Effector CD4-positive, alpha-beta T cell (primary cell): ENCODE data around the gene APBB2.

Source experiments
- DNase-seq: peaks from one replicate; pipeline ENCODE4 v3.0.0-alpha.2; 2020

Gene APBB2

DNA sequence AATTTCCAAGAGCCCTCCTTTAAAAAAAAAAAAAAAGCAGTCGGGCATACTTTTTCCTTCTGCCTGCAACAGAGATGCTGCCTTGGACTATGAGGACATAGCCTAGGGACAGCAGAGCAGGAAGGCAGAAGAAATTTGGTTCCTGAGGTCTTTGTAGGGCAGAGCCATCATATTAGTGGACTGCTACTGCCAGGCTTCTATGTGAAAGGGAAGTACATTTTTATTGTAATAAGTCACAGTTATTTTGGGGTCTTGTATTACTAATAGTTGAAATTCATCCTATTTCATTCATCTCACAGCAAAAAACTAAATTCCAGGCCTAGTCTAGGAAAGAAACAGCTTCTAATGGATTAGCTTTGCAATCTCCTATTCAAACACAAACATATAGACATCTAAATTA, 253.4 kb downstream of the APBB2 start:
- DNase-seq = no peak

DNA sequence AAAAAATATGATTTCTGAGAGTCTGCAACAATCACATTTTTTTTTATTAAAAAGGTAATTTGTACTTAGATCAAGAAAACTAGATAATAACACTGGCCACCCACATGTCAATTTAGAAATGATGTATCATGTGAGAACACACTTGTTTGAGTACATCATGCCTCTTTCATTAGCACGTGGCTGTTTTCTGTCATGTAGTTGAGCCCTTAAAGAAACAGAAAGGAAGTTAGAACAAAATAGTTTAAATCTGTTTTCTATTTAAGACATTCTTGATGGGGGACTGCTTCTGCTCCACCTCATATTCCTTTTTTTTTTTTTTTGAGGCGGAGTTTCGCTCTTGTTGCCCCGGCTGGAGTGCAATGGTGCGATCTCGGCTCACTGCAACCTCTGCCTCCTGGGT, 257.1 kb downstream of the APBB2 start:
- no peak for DNase-seq

DNA sequence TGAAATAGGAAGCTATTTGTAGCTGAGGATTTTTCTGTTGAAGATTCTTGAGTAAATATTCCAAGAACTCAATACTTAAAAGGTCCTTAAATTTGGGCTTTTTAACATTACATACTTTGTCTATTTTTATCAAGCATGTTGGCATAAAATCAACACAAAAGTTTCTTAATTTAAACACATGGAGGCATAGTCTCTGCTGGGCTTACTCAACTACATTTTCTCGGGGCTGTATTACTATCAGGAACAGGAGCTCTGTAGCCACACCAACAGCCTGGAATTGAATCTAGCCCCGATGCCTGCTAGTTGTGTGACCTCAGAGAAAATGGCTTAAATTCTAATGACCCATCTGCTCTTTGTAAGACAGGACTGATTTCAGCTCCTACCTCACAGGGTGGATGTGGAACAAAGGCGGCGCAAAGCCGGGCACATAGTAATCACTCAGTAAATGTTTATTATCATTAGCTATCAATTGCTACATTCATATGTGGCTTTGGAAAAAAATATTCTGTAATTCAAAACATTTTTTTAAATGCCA, 257.6 kb downstream of the APBB2 start:
- no peak for DNase-seq

DNA sequence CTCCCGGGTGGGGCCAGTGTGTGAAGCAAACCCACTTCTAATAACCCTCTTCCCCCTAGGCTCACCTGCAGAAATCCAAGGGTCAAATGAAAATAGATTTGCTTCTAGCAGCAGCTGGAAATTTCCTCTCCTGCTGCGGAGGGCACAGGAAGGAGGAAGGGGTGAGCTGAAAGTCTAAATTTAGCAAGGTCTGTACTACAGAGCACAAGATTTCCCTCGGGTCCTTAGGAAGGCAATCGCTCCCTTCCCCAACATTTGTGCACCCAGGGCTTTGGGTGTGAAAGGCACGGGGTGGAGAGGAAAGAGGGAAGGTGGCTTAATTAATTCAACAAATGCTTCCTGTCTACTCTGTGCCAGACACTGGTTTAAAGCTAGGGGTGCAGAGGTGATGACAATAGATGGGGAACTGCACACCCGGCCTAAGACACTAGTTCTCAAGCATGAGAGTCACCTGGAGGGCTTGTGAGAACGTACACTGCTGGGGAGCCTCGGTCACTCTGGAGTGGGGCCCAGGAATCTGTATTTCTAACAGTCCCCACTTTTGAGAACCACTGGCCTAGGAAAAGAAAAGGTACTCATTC, 260.2 kb downstream of the APBB2 start:
- DNase-seq = no peak

DNA sequence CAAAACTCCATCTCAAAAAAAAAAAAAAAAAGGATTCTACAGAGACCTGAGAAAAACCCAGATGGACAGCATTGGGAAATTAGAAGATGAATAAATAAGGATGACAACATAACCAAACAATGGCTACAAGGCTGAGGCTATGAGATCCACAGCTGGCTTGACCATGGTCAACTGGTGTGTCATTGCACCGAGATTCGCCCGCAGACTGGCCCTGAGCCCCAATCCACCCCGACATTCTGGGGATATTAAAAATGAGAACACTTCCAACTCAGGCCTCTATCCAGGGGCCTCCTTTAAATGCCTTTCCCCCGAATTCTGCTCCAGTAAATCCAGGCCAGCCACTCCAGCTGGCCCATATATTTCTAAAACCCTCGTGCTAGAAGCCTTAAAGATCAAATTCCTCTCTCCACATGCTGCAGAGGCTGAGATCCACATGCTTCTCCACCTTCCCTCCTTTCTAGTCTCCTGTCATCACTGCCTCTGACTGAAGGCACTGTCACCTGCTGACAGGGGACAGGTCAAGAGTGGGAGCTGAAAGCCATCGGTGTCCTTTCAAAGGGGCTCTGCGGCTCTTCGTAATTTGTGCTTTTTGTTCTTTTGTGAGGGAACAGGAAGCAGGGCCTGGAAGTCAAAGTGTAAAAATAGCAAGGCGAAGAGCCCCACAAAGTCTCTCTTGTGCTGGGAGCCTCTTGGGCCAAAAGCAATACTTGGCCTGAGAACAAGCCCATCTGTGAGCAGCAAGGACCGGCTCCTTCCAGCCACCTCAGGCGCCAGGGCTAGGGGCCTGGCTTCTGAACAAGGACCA, 260.9 kb downstream of the APBB2 start:
- DNase-seq = no peak

DNA sequence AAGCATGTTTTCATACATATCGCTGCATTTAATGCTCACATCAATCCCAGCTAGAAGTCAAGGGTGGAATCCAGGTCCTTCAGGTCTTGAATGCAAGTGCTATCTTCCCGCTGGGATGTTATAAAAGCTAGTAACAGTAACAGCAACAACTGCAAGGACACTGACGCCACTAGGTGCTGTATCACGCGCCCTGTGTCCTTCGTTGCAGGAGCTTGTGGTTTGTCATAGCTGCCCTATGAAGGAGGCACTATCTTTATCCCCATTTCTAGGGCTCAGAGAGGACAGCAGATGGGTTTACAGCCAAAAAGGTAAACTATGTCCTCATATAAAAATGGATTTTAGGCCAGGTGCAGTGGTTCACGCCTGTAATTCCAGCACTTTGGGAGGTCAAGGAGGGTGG, 261.7 kb downstream of the APBB2 start:
- no peak for DNase-seq

DNA sequence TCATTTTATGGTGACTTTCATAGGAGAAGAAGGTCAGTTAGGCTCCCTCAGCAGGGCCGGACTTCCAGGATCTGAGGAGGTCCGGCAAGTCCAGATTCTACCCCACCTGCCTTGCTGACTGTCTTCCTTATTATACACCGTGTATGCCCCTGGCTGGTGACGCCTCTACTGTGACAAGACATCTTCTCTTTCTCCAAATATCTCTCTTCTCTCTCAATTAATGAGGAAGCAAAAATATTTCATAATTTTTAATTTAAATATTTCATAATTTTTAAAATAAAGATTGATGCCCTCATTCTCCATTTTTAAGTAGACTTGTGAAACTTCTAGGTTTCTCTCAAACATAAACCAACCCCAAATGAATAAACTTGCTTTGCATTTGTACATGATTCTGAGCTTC, 262.1 kb downstream of the APBB2 start:
- no peak for DNase-seq

DNA sequence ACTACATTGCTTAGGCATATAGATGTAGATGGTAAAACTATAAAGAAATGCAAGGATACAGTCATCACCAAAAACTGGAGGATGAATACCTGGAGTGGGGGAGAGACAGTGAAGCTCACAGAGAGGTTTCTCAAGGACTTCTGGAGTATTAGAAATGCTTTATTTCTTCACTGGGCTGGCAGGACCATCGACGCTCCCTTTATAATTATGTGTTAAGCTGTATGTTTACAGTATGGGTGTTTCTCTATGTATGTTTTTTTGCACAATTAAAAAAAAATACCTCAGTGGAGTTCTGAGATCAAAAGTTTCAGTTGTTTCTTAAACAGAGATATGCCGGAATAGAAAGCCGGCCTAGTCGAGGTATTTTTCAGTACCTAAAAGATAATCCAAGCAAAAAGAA, 263.3 kb downstream of the APBB2 start:
- DNase-seq = no peak

DNA sequence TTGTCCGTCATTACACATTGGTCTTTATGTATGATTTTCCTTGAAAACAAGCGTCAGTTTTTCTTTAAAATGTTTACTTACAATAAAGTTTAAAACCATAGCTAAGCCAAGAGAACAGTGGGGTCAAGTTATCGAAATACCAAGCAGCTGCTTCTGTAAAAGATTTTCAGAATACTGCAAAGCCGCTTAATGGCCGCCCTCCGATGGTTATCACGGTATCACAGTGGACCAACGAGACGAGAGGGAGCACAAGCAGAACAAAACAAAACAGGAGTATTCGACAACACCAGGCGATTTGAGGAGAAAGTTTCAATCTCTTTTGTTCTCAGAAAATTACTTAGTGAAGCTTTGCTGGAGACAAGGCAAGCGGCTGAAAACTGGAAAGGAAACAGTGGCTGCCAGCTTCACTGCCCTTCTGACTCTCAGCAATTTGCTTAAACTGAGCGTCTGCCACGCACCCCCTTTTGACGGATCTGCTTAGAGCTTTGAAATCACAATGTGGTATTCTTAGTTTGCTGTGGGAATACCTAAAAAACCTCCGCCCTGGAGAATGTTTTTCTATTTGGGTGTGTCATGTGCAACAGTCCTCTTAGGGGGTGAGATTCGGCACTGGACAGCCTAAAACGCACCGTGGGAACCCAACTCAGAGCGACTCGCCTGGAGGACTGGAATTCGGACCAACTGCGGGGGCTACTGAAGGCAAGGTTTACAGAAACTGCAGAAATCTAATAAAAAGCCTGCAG, 264.8 kb downstream of the APBB2 start:
- no peak for DNase-seq

DNA sequence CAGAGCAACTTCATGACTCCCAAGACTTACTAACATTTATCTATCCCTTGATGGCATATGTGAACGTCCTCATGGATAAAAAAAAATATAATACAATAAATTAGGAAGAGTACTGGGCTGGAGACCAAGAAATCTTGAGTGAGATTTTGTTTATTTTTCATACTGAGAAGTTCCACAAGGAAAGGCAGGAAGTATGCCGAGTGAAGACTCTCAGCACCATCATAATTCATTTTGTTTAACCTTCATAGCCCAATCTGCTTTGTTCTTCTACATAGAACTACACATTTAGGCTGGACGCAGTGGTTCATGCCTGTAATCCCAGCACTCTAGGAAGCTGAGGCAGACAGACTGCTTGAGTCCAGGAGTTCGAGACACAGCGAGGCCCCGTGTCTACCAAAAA, 266.3 kb downstream of the APBB2 start:
- DNase-seq = no peak

DNA sequence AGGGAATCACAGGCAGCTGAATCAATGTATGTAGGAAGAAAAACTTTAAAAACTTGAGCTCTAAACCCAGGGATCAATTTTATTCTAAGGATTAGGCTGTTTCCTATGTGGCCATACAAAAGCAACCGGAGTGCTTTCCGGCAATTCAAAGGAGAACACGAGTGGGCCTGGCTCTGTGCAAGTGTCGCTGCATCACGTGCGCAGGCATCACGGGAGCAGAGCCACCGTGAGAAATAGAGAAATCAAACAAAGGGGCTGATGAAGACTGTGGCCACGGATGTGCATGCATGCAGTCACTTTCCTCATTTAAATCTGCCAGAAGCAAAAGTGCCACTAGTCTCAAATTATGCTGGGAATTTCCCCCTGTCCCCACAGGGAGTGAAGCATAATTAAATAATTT, 267.7 kb downstream of the APBB2 start:
- DNase-seq = no peak

DNA sequence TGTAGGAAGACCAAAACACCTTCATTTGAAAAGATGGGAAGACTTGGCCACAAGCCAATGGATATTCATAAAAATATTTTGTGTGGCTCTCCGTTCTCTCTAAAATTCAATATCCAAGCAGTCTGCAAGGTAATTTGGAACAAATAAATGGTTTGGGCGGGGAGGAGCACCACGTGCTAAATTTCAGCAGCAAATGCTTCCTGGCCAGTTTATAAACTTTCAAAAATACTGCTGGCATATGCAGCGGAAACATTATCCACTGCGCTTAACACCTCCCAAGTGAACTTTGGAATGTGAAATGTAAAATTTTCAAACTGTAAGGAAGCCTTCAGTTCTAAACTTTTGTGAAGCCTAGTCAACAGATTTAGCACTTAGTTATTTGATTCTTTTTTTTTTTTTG, 273.6 kb downstream of the APBB2 start:
- DNase-seq = no peak

DNA sequence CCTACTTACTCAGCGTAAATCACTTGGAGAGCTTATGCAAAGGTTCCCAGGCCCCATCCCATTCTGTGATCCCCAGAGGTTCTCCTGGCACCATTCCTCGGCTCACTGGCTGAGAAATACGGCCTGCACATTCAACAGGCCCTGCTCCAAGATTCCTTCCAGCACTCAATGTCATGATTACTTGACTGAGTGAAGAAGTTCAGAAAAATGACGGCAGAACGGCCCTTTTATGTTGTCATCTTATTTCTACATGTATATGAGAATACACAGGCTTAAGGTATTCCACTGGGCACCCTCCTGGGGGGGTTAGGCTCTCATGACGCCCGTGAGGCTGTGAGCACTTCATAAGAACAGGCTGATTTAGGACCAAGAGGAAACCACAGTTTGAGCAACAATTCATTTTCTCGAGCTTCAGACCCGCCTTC, 274.0 kb downstream of the APBB2 start:
- no peak for DNase-seq

DNA sequence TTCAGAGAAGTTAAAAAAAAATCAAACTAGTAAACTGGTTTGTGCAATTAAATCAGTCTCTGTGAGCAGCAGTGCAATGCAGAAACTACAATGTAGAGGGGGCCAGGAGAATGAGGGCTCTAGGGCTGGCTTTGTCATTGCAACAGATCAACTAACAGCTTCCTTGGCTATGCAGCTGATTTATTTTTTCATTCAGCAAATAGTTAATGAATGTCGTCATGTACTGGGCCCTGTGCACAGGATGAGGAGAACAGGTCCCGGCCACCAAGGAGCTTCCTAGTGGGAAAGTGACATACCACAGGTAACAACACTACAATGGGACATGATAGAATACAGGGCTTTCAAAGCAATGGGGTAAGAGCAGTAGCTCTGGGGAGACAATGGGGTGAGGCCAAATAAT, 274.5 kb downstream of the APBB2 start:
- DNase-seq = no peak

DNA sequence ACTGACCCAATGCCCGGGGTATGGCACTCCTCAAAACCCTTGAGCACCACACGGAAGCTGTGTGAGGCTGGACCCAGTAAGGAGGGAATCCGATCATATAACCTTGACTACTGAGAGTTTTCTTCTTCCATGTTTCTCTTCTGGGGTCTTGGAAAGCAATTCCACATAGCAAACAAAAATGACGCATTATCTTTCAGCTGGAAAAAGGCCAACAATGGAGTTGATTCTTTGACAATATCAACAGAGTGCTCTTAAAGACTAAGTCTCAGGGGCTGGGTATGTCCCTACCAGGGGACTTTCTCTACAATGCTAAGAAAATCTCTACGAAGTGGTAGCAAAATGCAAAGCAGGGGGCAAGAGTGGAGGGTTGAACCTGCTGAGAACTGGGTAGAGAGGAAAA, 276.0 kb downstream of the APBB2 start:
- no peak for DNase-seq

DNA sequence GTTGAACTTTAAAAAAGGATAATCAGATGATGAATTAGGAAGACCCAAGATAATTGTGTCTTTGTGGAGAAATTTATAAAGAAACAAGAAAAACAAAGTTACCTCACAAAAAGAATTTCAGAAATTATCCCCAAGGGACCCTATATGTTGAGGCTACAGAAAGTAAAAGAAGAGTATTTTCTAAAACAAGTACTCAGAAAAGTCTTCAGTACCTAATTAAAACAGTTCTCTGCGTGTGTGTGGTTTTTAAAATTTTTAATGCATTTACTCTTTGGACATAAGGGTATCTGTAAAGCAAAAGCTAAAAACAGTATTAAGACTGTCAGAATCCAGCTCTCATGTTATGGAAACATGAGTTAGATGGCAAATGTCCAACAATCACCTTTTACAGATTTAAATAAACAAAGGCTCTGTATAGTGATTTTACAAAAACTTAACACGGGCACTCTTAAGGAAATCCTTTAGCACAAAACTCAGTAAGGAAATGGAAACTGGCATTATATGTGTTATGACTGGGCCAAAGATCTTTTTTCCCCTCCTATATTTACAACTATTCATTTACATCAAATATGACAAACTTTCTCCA, 277.1 kb downstream of the APBB2 start:
- DNase-seq = no peak

DNA sequence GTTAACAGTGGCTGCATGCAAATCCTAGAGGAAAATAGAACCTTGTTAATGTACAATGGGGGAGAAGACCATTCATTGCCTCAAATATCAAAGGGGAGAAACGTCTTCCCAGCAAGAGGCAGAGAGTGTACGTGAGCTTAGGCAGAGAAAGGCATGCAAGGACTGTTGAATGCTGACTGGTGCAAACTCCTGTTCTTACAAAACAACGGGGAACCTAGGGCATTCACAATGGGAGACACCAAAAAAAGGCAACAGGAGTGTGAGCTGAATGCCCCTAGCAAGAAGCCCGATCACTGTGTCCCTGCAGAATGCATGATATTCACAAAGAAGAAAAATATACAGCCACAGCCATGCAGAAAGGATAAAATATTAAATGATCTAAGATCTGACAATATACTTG, 279.7 kb downstream of the APBB2 start:
- no peak for DNase-seq

DNA sequence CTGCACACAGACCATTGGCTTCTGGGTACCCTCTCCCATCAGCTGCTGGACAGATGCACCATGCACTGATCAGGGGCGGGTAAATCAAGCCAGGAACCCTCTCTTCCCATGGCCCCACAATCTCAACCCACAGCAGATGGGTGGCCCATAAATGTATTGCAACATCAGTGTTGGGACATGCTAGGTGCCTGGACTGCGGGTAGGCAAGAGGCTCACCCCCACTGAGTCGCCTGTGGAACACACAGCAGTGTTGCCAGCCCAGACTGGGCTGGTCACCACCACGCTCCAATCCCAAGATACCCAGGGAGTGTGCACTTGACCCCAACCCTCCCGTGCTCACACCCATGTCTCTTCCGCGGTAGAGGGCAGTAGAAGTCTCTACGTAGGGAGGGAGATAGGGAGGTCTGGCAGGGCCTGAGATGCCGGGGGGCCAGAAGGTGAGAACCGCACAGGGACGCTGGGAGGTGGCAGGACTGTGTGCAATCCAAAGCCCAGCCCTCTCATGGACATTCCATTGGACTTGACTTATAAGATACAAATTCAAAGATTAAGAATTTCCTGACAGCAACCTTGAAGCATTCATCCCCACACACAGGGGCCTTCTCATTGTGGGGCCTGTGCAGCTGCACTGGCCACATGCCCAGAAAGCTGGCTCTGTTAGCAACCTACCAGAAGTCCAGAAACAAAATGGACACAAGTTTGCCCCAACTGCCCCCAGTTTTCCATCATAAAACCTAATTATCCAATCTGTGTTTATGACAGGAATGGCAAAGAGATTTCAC, 280.9 kb downstream of the APBB2 start:
- no peak for DNase-seq

DNA sequence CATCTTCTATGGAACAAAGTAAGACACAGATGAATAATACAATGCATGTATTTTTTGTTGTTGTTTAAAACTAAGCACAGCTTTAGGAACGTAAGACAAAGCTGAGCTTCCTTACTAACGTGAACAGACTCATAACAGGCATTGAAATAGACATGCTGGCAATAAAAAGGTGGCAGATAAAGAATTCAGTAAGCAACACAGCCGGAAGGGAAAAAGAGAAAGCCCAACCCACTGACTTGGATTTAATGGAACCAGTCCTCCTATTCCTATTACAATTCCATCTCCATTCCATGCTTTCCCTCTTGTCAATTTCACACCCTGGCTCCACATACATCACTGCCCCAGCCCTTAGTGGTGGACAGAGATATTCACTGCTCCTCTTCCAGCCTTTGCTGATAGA, 282.5 kb downstream of the APBB2 start:
- DNase-seq = no peak

DNA sequence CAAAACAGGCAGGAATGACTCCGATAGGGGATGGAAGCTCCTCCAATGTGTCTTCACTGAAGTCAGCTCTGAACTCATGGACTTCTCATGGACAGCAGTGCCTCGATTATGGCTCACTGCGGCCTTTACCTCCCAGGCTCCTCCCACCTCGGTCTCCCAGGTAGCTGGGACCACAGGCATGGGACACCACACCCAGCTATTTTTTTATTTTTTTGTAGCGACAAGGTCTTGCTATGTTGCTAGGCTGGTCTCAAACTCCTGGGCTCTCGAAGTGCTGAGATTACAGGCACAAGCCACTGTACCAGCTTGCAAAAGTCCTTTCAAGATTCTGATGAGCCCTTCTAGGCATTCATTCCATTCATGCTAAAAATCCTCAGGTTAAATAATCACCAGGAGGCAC, 283.1 kb downstream of the APBB2 start:
- DNase-seq = no peak

DNA sequence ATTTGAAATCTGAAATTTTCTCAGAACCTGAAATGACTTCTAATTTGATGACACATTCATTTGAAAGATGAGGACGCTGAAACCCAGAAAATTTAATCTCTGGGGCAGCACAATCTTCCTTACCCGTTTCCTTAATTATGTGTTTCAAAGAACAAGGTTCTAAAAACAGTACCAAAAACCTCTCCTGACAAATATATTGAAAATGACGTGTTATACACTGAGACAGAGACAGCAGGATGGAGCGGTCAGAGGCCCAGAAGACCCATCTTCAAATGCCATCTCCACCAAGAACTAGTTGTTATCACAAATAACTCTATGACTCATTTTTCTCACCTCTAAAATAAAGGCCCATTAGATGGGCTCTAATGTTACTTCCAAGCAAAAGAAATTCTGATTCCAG, 287.3 kb downstream of the APBB2 start:
- DNase-seq = no peak

DNA sequence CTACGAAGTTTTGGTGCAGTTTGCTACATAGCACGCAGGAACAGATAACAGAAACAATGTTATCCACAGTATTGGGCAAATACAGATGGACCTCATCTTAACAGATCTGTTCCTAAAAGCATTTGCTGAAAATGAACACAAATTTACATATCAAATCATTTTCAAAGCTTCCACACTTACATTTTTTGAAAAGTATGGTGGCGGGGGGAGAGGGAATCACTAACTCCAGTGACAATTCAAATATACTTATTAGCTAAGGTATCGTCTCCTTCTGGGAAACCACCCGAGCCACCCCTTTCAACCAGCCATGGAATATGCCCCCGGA, 289.6 kb downstream of the APBB2 start:
- DNase-seq = no peak
